KMS-11 (cell line): ENCODE data around the gene TMEM69.

Source experiments
- H2AFZ ChIP-seq: fragments of 200-600 bp; sonication (generic); 2 replicates; pipeline ENCODE4 v1.6.1; 2016; ENCODE audit warnings: antibody characterized with exemption, mixed run types, low read depth
- H3K27ac ChIP-seq: fragments of 200-600 bp; sonication (generic); 2 replicates; pipeline ENCODE4 v1.6.1; 2016; ENCODE audit warnings: mild to moderate bottlenecking, mixed run types
- H3K27me3 ChIP-seq: fragments of 200-600 bp; sonication (generic); 2 replicates; pipeline ENCODE4 v1.6.1; 2017; ENCODE audit warnings: mild to moderate bottlenecking, low read depth, mixed run types, moderate library complexity; ENCODE audit not compliant: insufficient read depth
- H3K36me3 ChIP-seq: fragments of 200-600 bp; sonication (generic); 2 replicates; pipeline ENCODE4 v1.6.1; 2017; ENCODE audit warnings: mild to moderate bottlenecking, mixed run types; ENCODE audit not compliant: insufficient read depth
- H3K4me1 ChIP-seq: fragments of 200-600 bp; sonication (generic); 2 replicates; pipeline ENCODE4 v1.6.1; 2016; ENCODE audit warnings: mild to moderate bottlenecking, low read depth, mixed run types; ENCODE audit not compliant: poor library complexity, severe bottlenecking
- H3K4me2 ChIP-seq: fragments of 200-600 bp; sonication (generic); 2 replicates; pipeline ENCODE4 v1.7.0; 2016; ENCODE audit warnings: mild to moderate bottlenecking, mixed run types
- H3K4me3 ChIP-seq: fragments of 200-600 bp; sonication (generic); IDR thresholded peaks from 2 replicates; pipeline ENCODE4 v1.6.1; 2017; ENCODE audit warnings: low read depth, low read length, mixed read lengths; ENCODE audit not compliant: insufficient read depth
- H3K79me2 ChIP-seq: fragments of 200-600 bp; sonication (generic); 2 replicates; pipeline ENCODE4 v1.6.1; 2016; ENCODE audit warnings: low read depth, mixed run types; ENCODE audit not compliant: insufficient read depth
- H3K9ac ChIP-seq: fragments of 200-600 bp; sonication (generic); 2 replicates; pipeline ENCODE4 v1.6.1; 2016; ENCODE audit warnings: mild to moderate bottlenecking, mixed run types
- H4K20me1 ChIP-seq: fragments of 200-600 bp; sonication (generic); 2 replicates; pipeline ENCODE4 v1.6.1; 2016; ENCODE audit warnings: mild to moderate bottlenecking, mixed run types; ENCODE audit not compliant: insufficient read depth
- TF ChIP-seq, protein P1 (sequence below): fragments of 200-600 bp; sonication (generic); conservative IDR thresholded peaks from 2 replicates; pipeline ENCODE4 v1.6.1; 2017; ENCODE audit warnings: low read depth, mild to moderate bottlenecking, antibody characterized with exemption, low read length, moderate library complexity, mixed read lengths

Gene TMEM69

DNA sequence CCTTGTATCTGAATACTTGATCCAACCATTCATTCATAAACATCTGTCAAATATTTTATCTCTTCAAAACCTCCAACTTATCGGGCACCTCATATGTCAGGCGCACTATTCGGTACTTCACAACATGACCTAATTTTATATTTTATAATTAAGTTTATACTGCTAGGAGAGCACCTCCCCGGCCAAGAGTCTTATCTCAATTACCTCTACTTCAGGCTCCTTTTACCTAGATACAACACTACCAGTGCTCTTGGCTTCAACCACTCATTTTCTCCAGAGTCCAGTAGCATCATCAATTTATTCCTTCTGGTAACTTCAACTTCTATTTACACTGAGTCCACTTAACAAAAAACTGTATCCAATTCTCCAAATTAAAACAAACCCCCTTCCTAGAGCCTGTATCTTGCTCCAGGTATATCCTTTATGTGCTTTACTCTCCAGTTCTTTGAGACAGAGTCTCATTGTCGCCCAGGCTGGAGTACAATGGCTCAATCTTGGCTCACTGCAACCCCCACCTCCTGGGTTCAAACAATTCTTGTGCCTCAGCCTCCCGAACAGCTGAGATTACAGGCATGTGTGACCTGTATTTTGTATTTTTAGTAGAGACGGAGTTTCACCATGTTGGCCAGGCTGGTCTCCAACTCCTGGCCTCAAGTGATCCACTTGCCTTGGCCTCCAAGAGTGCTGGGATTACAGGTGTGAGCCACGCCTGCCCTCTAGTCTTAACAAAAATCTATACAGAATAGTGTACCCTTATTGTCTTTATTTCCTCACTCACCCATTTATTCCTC lies 20.5 kb upstream of the TMEM69 start:
- Histone ChIP-seq H3K9ac (no peak overlapping the region), H2AFZ (no peak overlapping the region), H3K4me1 (no peaks in the 10 kb centered on the region), H4K20me1 (peaks cover 6% of the 10 kb centered on the region; the same call in 1 of the 2 replicates), H3K27me3 (no peaks in the 10 kb centered on the region), H3K36me3 (no peaks in the 10 kb centered on the region; the same call in 1 of the 2 replicates), H3K27ac (no peak overlapping the region), H3K79me2 (peaks cover 95% of the 10 kb centered on the region; the same call in 1 of the 2 replicates), H3K4me2 (no peak overlapping the region), H3K4me3 (no peak overlapping the region)
- TF ChIP-seq, protein P1, sequence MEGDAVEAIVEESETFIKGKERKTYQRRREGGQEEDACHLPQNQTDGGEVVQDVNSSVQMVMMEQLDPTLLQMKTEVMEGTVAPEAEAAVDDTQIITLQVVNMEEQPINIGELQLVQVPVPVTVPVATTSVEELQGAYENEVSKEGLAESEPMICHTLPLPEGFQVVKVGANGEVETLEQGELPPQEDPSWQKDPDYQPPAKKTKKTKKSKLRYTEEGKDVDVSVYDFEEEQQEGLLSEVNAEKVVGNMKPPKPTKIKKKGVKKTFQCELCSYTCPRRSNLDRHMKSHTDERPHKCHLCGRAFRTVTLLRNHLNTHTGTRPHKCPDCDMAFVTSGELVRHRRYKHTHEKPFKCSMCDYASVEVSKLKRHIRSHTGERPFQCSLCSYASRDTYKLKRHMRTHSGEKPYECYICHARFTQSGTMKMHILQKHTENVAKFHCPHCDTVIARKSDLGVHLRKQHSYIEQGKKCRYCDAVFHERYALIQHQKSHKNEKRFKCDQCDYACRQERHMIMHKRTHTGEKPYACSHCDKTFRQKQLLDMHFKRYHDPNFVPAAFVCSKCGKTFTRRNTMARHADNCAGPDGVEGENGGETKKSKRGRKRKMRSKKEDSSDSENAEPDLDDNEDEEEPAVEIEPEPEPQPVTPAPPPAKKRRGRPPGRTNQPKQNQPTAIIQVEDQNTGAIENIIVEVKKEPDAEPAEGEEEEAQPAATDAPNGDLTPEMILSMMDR: no peak

DNA sequence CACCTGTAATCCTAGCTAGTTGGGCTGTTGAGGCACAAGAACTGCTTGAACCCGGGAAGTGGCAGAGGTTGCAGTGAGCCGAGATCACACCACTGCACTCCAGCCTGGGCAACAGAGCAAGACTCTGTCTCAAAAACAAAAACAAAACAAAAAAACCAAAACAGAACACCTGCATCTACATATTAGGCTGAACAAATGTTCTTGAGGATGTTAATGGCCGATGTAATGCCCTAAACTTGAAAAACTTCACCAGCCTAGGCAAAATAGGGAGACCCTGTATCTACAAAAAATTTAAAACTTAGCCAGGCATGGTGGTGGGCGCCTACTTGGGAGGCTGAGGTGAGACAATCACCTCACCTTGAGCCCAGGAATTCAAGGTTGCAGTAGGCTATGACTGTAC lies 19.5 kb upstream of the TMEM69 start:
- Histone ChIP-seq H3K9ac (no peak overlapping the region), H2AFZ (no peak overlapping the region), H4K20me1 (peaks cover 6% of the 10 kb centered on the region; the same call in 1 of the 2 replicates), H3K36me3 (no peaks in the 10 kb centered on the region; the same call in 1 of the 2 replicates), H3K4me1 (no peaks in the 10 kb centered on the region), H3K79me2 (peaks cover 95% of the 10 kb centered on the region; the same call in 1 of the 2 replicates), H3K27me3 (no peaks in the 10 kb centered on the region), H3K4me3 (no peak overlapping the region), H3K4me2 (no peak overlapping the region), H3K27ac (no peak overlapping the region)
- TF ChIP-seq, protein P1: no peak

DNA sequence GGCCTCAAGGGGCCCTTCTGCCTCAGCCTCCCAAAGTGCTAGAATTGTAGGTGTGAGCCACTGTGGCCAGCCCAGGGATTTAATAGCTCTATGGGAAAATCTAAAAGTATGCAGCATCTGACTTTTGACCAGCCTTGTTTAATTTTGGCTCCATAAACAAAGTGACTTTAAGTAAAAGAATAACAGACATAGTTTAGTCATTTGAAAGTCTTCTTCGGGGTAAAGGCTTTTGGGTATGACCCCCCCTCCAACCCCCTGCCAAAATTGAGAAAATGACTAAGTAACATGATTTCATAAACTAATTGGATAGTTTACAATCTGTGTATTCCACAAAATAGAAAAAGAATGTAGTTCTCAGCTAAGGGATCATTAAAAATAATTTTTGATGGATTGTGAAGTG lies 18.6 kb upstream of the TMEM69 start:
- Histone ChIP-seq H3K4me2 (no peak overlapping the region), H3K27me3 (no peaks in the 10 kb centered on the region)

DNA sequence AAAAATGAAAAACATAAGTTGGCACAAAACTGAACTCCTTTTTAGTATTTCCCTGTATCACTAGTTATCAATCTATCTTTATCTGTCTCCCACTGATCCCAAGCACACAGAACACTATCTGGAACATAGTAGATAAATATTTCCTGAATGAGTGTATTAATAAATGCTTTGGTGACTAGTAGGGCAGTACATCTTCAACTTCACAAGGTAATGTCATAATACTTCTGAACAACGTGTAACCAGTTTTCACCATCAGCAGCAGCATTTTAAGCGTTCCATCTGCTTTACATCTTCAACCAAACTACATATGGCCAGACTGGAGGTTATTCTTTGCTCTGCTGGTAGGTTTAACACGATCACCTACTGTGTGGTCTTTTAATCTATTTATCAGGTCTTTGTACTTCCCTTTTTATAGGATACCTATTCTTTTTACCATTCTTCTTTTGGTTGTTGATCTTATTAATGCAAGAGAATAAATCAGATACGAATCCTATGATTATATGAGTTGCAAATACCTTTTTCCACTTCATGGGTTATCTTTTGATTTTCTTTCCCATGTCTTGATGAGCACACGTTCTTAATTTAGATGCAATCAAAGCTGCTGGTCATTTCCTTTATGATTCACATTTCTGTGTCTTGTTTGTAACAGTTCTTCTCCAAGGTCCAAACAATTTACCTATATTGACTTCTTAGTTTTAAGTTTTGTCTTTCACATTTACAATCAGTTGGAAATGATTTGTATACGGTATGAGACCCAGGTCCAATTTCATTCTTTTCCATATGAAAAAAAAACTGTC lies 17.9 kb upstream of the TMEM69 start:
- Histone ChIP-seq H3K36me3 (no peaks in the 10 kb centered on the region; the same call in 1 of the 2 replicates), H3K4me2 (no peak overlapping the region), H2AFZ (no peak overlapping the region), H3K4me3 (no peak overlapping the region), H3K79me2 (peaks cover 95% of the 10 kb centered on the region; the same call in 1 of the 2 replicates), H4K20me1 (peaks cover 6% of the 10 kb centered on the region; the same call in 1 of the 2 replicates), H3K9ac (no peak overlapping the region), H3K27ac (no peak overlapping the region), H3K27me3 (no peaks in the 10 kb centered on the region), H3K4me1 (peaks cover 5% of the 10 kb centered on the region)
- TF ChIP-seq, protein P1: no peak

More for the DNA sequence above, 18.6 kb upstream of the TMEM69 start:
- H3K9ac ChIP-seq: no peak overlapping the region
- H3K79me2 ChIP-seq: peaks cover 95% of the 10 kb centered on the region; the same call in 1 of the 2 replicates
- peaks cover 6% of the 10 kb centered on the region; the same call in 1 of the 2 replicates for H4K20me1 ChIP-seq
- H3K4me1 ChIP-seq: peaks cover 2% of the 10 kb centered on the region
- no peaks in the 10 kb centered on the region; the same call in 1 of the 2 replicates for H3K36me3 ChIP-seq
- H2AFZ ChIP-seq: no peak overlapping the region
- TF ChIP-seq, protein P1: no peak
- no peak overlapping the region for H3K27ac ChIP-seq
- no peak overlapping the region for H3K4me3 ChIP-seq
